HG03439 (cell line): ENCODE data around the gene C14orf180.

ENCODE experiments used
- ATAC-seq: cut with Tn5 transposase; IDR thresholded peaks from one replicate; pipeline ENCODE4 v1.9.1; 2021; ENCODE audit warnings: mild to moderate bottlenecking, moderate library complexity; ENCODE audit not compliant: unreplicated experiment

The C14orf180 gene

DNA sequence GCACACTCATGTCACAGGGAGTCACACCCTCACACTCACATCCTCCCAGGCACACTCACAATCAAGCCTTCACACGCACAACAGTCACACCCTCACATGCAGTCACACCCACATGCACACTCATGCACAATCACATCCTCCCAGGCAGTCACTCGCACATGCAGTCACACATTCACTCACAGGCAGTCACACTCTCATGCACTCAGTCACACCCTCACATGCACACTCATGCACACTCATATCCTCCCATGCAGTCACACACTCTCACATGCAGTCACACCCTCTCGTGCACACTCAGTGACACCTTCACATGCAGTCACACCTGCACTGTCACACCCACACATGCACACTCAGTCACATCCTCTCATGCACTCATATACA is 12.7 kb downstream of the C14orf180 start:
- no peak for ATAC-seq

DNA sequence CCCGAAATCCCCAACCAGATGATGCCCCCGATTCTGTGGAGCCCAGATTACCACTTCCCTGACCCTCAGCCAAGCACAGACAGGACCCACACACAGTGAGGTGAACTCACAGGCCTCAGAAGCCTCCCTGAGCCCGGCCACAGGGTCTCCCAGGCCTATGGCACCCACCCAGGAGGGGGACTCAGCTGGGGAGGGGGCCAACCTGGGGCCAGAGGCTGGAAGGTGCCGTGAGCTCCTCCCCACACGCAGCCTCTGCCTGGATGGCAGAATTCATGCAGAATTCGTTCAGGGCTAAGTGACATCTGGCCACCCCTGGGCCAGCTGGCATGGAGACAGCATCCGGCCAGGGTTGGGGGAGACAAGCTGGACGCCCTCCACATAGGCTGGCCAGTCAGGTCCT is 13.2 kb downstream of the C14orf180 start:
- no peak for ATAC-seq

DNA sequence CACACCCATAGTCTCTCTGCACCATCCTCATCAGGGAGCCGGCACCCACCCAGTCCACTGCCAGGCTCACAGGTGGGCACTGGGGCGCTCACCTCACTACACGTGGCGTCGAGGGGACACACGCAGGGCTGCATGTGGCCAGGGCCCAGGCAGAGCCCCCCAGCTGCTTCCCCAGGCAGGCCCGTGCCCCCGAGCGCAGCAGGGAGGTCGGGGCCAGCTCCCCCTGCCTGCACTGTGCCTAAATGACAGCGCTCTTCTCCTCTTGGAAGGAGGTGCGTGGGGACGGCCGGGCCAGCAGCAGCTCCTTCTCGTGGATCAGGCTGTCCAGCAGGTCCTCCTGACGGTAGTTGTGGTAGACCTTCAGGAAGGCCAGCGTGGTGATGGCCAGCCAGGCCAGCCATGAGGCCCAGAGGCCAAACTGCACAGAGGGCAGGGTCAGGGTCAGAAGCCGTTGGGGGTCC is 13.7 kb downstream of the C14orf180 start:
- ATAC-seq: no peak

DNA sequence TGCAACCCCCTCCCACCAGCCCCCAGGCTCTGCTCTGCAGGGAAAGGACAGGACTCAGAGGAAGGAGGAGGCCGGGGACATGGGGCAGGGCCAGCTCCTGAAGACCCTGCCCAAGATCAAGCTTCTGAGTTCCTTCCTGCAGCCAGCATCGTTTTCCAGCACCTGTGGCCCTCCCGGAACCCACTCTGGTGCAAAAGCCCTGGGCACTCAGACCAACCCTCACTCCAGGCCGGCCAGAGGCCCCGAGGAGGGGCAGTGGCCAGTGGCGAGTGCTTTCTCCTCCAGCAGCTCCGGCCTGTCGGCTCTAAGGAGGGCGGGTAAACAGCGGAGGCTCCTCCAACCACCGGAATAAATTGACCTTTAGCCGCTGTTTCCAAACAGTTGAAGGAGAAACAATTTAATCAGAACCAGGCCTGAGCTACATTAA is 14.2 kb downstream of the C14orf180 start:
- no peak for ATAC-seq

DNA sequence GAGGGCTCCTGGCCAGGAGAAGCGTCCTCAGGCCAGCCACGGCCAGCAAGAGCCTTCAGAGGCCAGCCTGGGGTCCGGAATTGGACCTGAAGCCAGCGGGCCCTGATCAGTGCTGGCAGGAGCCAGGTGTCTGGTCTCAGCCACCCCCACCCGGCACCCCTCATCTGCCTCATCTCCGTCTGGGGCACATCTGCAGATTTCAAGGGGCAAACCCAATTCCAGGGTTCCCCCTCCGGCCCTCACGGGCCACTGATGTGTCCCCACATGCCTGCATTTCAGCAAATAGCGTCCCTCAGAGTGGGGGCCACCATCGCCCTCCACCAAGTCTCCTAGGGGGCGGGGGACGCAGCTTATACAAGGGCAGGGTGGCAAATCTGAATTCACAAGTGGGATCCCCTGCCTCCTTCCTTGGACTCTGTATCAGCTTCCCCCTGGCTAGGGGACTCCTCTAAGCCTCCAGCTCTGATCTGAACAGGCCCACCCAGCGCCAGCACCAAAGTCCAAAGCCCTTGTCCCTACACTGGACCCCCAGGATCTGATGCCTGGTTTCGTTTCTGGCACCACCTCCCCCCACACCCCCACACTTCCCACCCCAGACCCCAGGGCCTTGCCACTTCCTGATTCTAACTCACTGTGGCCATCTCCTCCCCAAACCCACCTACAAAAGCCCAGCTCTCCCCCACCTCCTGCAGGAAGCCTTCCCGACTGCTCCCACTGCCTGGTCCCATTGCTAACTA is 14.9 kb downstream of the C14orf180 start:
- ATAC-seq: no peak

DNA sequence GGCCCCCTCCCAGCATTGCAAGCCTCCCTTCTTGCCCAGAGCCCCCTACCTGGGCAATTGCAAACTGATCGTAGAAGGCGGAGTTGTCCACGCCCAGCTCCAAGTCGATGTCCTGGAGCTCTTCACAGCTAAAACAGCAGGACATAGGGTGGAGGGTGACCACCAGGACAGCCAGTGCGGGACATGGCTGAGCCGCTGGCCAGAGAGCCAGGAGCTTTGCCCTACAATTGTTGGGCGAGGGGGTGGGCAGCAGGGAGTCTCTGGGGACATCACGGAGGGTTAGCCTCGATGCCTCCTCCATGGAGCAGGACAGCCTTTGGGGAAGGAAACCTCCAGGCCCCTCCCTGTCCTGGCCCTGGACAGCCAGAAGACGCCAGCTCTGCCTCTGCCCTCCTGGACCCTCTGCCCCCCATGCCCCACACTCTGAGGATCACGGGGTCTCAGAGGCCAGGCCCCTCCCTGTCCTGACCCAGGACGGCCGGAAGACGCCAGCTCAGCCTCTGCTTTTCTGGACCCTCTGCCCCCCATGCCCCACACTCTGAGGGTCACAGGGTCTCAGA is 15.6 kb downstream of the C14orf180 start:
- no peak for ATAC-seq

DNA sequence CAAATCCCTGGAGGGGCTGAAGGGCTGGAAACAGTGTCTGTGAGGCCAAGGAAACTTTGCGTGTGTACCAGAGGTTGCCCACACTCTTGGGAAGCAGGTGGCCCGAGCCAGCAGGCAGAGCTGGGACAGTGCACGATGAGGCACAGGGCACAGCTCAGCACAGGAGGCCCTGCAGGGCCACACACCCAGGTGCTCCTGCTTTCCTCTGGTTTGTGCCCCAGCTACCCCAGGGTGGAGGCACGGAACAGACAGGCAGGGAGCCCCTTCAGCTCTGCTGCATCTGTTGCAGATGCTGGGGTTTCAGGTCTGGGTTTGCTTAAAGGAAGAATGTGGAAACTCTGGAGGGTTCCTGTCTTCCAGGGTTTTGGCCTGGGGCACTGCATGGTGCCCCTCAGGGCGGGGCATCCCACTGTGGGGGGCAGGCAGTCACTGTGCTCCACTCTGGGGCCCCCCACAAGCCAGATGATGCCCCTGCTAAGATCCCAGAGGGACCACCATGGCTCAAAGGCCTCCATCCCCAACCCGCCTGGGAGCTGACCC is 16.4 kb downstream of the C14orf180 start:
- no peak for ATAC-seq

DNA sequence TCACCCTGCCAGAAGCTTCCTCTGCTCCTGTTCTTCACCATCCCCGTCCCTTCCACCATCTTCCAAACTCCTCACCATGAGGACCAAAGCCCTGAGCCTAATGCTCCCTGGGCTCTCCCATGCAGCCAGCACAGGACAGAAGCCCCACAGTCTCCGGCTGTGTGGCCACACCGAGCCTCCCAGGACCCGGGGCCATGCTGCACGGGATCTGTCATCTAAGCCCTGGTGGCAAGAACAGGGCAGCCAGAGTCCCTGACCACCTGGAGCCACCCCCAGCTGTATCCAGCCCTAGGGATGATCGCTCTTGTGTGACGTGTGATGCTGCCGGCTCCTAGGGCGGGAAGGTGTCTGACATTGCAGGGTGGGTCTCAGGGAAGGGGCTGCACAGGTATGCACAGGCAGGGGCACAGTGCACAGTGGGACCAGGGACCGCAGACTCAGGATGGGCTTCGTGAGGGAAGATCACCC is 16.9 kb downstream of the C14orf180 start:
- no peak for ATAC-seq

DNA sequence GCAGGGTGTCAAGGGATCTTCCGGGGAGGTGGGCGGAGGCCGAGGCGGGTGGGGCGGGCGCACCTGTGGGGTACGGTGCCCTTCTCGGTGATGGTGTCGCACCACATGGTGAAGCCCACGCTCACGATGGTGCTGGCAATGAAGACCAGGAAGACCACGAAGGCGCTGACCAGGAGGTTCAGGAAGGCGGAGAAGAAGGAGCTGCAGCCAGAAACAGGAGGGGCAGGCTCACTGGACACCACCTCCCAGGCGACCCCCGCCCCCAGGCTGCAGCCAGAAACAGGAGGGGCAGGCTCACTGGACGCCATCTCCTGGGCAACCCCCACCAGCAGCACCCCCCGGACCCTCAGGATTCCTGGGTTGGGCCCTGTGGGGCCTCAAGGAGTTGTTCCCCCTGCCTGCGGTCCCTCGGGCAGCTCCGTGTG is 17.4 kb downstream of the C14orf180 start:
- ATAC-seq: no peak

DNA sequence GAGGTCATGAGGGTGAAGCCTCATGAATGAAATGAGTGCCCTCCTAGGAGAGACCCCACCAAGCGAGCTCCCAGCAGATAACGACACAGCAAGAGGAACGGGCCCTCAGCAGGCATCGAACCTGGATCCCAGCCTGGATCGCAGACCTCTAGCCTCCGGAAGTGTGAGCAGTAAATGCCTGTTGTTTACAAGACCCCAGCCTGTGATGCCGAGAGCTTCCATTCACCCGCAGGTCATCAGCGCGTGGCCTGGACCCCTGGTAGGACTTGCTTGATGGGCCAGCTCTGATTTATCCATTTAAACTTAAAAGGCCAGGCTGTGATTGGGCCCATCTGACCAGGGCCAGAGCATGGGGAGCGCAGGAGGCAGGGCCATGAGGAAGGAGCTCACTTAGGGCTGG is 18.0 kb downstream of the C14orf180 start:
- ATAC-seq: no peak

DNA sequence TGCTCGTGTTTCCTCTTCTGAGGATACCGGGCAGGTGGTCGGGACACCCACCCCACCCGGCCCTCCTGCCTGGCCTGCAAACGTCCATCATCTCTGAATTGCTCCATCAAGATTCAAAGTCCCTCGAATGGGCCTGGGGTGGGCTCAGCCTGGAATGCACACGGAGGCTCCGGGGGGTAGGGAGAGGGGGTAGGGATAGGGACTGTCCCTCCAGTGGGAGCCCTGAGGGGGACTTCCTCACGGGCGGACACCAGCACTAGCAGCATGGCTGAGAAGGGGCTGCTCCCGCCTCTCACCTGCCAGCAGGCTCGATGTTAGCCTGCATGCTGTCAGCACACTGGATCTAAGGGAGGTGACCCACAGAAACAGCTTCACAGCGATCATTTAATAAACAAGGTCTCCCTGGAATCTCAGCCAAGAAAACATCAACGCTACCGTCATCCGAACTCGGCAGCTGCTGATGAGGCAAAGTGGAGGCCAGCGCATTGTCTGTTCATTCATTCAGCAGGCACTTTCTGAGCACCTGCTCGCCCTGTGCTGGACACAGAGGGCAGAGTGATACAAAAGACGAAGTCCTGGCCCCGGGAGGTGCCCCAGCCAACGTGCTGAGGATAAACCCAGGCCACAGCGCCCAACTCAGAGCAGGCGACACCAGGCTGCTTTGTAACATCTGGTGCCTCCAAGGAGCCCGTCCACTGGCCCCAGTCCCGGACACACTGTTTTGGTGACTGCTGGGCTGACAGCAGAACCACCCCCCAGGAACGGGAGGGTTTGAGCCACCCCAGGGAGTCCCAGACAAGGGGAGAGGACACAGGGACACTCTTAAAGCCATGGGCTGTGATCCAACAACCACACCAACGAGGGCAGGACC is 18.7 kb downstream of the C14orf180 start:
- ATAC-seq: no peak

DNA sequence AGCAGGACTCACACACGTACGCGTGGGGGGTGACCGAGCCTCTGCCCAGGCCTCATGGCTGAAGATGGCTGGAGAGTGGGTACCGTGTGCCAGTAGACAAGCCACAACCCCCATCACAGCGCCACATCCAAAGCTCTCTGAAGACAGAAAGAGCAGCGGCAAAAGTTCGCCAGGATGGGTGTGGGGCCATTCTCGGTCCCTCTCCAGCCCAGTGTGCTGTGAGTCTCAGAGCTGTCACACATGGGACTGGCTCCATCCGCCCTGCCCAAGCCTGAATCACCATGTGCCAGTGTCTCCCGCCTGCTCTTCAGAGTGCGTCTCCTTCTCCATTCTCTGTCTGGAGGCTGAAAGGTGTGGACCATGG is 19.3 kb downstream of the C14orf180 start:
- ATAC-seq: no peak

DNA sequence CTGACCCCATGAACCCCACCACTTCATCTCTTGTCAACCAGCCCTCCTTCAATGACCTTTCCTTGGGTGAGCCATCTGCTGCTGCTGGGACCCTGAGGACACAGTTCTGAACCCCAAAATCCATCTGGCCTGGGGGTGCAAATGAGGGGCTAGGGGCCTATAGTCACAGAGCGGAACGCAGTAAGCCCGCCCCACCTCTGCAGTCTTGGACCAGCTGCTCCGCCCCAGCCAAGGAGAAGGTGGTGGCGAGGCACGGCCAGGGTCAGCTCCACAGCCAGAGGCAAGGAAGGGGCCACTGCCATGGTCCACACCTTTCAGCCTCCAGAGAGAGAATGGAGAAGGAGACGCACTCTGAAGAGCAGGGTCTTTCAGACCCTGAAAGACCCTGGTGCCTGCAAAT is 19.9 kb downstream of the C14orf180 start:
- no peak for ATAC-seq

DNA sequence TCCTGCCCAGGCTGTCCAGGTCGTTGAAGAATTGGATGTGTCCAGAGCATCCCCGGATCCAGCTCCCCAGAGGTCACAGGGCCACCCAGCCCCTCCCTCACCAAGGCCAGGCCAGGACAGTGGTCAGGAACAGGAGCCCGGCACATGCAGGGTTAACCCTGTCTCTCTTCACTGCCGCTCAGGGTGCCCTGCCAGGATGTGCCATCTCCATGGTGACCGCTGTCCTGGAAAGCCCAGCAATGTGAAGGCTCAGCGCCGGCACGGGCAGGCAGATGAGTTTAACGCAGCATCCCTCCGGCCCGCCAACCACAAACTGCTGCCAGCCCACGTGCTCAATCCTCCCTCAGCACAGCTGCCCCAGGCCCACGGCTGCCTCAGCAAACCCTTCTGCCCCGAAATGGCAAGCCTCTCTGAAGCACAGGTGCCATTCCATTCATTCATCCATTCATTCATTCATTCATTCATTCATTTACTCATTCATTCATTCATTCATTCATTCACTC is 20.6 kb downstream of the C14orf180 start:
- ATAC-seq: no peak

DNA sequence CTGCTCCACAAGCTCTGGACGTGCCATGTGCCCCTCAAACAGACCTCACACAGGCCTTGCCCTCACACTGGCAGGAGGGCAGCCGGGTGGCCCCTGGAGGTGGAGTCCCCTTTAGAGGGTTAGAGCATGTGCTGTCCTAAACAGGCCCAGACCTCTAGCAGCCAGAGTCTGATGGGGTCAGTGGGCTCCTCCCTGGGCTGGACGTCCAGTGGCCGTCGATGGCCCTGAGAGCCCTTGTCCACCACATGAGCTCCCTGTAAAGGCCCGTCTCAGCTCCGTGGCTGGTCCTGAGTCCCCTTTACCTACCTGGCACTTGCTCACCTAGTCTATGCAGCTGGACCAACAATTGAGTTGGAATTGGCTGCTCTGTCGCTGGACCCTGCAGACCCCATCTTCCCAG is 21.2 kb downstream of the C14orf180 start:
- ATAC-seq: no peak

DNA sequence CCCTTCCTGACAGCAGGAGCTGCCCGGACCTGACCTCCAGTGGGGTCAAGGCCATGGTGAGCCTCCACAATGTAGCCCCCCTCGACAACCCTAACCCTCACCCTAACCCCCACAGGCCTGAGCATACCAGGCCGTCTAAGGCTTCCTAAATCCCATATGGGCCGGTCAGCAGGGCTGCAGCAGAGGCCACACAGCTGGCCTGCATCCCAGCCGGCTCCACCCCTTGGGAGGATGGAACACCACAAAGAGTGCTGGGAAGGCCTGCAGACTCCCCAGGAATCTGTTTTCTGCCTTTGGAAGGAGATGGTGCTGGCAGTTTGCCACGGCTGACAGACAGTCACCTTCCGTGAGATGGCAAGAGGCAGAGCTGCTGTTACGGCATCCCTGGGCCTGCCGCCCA is 22.2 kb downstream of the C14orf180 start:
- ATAC-seq: no peak

DNA sequence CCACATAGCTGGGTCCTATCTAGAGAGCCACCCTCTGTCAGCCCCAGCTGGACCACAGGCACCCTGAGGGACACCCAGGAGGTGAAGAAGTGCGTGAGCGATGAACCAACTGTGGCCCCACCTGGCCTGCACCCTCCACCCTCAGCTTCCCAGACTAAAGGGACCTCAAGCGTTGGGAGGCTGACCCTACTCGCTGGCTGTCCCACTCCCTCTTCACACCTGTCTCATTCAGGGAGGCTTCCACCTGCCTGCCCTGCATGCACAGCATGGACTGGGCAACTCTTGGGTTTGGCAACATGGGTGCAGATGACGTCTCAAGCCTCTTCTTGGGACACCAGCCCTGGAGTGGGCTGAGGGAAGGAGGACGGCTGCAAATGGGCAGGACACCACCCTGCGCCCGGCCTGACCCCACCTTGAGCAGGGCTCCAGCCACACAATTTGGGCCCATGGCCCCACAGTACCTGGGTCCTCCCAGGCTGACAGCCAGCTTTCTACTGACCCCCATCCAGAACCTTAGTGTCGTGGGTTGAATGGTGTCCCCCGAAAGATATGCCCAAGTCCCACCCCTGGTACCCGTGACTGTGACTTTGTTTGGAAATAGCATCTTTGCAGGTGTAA is 22.9 kb downstream of the C14orf180 start:
- ATAC-seq: no peak

DNA sequence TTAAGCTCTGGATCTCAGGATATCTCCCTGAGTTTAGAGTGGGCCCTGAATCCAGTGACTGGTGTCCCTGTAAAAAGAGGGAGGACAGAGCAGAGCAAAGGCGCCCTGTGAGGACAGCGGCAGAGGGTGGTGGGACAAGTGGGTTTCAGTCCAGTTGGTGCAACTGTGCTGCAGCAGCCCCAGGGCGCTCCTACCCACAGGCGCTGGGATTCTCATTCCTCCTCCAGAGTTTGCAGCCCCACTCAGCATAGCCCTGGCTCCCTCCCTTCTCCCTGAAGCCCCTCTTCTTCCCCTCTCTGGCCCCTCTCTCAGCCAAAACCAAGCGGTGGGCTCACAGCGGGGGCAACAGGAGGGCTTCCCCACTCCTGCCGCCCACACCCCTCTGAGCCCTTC is 23.4 kb downstream of the C14orf180 start:
- no peak for ATAC-seq

DNA sequence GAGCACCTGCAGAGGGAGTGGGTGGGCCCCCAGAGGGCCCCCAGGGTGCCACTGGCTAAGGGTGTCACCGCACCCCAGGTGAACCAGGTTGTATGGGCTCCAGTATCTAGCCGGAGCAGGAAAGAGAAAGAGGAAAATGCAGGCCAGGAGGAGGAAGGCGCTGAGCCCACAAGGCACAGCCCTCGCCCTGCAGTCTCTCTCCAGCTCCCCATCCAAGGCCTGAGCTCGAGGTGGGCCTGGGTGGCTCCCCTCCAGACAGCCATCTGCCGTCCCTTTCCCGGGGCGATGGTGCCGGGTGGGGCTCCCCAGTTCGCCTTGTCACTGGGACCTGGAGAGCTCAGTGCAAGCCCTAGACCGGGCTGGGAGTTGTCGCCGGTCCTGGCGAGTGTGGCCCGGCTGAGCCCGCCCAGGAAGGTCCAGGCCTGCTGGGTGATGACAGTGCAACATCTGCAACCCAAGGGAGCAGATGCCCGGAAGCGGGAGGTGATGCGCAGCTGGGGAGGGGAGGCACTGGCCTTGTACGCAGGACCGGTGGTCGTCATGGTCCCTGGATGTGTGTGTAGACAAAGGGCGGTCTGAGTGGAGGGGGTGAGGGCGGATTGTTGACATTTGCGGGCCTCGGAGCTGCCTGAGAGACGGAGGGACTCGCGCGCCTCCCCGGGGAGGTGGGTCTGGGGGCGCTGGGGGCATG is 24.3 kb downstream of the C14orf180 start:
- ATAC-seq: no peak
